GM18511 (cell line): Measurements from ENCODE around the gene EXT2.

Source experiments
- ATAC-seq: cut with Tn5 transposase; IDR thresholded peaks from one replicate; pipeline ENCODE4 v1.9.1; 2021; ENCODE audit warnings: mild to moderate bottlenecking, moderate library complexity; ENCODE audit not compliant: unreplicated experiment

EXT2 gene

DNA sequence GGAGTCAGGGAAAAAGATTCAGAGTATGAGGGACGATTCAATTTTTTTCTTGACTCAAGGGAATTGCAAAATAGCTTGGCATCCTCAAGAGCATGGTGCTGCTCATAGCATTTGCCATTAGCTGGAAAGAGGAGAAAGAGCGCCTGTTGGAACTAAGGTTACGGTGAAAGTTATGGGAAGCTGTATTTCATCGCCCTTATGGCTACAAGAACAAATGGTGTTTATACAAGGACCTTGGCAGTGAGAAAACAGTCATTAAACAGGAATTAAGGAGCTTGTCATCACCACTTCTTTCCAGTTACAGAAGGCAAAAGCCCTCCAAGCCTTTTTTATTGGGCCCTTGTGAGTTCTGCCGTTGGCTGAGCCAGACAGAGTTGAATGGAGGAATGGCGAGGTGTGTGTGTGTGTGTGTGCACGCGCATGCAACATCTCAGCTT is 140.3 kb downstream of the EXT2 start:
- ATAC-seq: no peak

DNA sequence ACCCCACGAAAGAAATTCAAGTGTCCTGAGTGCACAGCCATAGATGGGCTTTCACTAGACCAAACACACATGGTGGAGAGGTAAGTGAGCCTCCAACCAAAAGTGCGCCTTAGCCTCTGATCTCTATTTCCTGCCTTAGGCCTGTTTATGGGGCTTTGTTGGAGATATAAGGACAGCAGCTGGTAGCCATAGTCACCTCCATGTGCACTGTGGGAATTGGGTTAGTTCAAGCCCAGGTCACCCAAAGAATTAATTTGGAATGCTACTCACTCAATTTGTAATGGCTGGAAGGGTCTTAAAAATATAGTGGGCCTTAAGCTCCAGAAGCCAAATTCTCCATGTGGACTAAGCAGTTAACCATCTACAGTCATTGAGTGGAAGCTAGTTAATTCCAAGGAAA is 140.8 kb downstream of the EXT2 start:
- ATAC-seq: no peak

DNA sequence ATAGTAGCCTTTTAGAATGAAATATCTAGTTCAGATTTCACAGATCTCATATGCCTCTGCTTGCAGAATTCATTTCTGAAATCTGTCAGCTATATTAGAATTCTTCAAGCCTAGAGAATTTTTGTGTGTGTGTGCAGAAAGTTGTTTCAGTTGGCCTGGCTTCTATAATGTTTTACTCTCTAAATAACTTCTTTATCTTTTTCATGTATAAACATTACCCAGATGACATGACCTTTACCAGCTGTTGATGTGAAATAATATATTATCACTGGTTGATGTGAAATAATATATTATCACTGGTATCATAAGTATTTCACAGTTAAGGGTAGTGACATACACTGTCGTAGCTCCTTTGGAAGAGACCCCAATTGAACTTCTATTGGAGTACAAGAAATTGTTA is 141.7 kb downstream of the EXT2 start:
- ATAC-seq: no peak

DNA sequence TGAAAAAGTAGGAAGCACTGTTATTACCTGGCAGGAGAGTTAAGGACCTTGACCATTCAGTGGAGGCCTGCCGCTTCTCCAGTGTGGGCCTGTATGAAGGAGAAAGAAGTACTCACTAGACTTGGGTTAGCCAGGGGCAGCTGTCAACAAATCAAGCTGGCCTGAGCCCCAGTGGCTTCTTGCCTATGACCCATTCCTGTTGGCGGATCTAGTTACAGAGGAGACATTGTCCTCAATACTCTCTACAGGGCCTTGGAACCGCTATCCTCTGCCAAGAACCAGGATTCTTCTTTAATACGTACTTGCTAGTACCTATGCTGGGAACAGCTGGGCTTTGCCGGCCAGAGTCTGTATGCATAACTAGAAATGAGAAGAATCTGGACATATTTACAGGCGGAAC is 146.4 kb downstream of the EXT2 start:
- ATAC-seq: no peak

DNA sequence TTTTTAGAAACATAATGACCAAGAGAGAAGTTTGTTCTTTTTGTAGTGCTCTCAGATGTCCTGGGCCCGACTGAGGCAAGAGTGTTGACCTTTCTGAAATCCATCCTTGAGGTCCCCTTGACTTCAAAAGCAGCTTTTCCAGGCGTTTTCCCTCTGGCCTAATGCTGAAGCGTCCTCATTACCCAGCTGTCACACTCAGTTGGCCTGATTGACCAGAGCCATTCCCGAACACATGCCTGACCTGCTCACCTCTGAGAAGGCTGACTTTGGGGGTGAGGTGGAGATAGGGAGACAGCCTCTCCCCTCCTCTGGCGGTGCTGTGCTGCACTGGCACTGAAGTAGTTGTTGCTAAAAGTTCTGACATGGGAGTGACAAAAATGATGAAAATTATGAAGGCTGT is 147.6 kb downstream of the EXT2 start:
- no peak for ATAC-seq

DNA sequence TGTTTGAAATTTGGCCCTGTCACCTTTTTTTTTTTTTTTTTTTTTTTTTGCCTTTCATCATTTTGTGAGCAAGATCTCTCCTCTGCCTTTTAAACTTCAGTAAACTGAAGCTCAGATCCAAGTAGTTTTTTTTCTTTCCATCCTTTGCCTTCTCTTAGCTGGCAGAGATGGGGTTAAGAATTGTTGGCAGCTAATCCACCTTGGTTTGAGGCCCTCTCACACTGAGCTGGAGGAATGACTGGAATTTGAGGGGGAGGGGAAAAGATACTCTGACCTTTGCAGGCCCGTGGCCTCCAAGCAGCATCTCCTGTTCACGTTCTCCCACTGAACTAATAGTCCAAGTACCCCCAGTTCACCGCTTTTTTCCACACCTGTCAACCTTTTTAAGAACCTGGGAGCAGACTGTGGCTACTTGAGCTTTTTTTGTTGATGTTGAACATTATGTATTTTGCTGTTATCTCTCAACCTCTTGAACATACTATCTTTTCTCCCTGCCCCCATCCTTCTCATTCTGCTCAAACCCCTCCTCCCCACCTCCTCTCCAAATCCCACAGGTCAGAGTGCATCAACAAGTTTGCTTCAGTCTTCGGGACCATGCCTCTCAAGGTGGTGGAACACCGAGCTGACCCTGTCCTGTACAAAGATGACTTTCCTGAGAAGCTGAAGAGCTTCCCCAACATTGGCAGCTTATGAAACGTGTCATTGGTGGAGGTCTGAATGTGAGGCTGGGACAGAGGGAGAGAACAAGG is 148.3 kb downstream of the EXT2 start:
- no peak for ATAC-seq

DNA sequence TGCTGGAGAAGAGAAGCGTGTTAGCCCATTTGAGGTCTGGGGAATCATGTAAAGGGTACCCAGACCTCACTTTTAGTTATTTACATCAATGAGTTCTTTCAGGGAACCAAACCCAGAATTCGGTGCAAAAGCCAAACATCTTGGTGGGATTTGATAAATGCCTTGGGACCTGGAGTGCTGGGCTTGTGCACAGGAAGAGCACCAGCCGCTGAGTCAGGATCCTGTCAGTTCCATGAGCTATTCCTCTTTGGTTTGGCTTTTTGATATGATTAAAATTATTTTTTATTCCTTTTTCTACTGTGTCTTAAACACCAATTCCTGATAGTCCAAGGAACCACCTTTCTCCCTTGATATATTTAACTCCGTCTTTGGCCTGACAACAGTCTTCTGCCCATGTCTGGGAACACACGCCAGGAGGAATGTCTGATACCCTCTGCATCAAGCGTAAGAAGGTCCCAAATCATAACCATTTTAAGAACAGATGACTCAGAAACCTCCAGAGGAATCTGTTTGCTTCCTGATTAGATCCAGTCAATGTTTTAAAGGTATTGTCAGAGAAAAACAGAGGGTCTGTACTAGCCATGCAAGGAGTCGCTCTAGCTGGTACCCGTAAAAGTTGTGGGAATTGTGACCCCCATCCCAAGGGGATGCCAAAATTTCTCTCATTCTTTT is 149.3 kb downstream of the EXT2 start:
- ATAC-seq: no peak

DNA sequence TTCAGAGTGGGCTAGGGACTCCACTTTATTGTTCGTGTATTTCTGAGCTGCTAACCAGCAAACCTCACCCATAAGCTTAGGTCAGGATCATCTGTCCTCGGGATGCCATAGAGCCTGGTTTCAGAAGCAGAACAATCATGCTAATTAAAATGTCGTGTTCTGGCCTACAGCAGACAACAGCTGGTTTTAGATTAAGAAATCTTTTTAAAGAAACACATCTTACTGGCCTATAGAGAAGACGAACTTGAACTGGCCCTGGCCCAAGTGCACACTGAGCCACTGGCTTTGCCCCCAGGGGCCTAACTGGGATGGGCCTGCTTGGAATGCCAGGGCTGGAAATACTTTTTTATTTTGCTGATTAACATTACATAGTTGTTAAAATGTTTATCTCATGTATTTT is 151.2 kb downstream of the EXT2 start:
- no peak for ATAC-seq

GRCh38 chr11:44247508-44247907 is 152.0 kb downstream of the EXT2 start:
- no peak for ATAC-seq

DNA sequence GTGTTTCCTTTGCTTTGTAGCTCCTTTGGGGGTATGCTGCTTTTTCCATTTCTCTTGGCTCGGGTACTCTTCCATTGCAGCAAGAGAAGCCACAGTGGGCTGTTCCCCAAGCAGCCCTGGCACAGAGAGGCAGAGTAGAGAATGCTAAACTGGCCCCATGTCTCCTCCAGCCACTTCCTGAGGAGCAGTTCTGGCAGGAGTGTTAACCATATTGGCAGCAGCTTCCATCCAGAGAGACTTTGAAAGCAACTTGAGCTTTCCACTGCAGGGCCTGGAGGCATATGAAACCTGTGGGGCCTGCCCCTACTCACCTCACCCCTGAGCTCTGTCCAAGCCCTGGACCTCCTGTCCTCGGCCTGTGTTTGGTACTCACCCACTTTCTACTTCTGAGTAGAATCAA is 152.6 kb downstream of the EXT2 start:
- ATAC-seq: no peak

DNA sequence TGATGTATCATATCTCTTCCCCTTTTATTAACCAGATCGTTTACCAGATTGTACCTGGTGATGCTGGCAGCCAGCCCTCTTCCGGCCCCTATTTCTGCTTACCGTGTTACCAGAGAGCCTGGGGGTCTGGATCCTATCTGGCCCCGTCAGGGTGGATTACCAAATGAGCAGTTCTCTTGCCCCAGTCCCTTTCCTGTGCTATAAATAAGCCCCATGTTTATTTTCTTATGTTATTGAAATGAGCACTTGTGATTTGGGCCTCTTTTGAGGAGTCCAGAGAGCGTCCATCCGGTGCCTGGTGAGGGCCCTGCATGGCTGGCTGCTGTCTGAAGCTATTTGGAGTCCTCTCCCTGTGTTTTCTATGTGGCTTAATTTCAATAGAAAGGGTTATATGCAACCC is 154.9 kb downstream of the EXT2 start:
- ATAC-seq: no peak

DNA sequence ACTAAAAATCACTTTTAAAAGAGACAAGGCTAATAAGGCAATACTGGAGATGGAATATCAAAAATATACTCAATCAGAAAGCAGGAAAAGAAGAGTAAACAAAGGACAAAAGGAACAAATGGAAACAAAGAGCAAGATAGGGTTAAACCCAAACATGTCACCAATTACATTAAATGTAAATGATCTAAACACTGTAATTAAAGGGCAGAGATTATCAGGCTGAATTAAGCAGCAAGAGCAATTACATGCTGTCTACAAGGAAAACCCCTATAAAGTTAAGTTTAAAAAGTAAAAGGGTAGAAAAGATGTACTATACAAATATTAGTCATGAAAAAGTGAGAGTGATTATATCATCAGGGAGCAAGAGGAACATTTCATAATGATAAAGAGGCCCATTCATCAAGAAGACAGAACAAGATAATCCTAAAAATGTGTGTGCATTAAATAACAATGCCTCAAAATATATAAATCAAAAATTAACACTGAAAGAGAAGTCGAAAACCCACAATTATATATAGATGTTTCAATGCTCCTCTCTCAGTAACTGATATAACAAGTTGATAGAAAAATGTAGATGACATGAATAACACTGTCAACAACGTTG is 157.6 kb downstream of the EXT2 start:
- no peak for ATAC-seq

DNA sequence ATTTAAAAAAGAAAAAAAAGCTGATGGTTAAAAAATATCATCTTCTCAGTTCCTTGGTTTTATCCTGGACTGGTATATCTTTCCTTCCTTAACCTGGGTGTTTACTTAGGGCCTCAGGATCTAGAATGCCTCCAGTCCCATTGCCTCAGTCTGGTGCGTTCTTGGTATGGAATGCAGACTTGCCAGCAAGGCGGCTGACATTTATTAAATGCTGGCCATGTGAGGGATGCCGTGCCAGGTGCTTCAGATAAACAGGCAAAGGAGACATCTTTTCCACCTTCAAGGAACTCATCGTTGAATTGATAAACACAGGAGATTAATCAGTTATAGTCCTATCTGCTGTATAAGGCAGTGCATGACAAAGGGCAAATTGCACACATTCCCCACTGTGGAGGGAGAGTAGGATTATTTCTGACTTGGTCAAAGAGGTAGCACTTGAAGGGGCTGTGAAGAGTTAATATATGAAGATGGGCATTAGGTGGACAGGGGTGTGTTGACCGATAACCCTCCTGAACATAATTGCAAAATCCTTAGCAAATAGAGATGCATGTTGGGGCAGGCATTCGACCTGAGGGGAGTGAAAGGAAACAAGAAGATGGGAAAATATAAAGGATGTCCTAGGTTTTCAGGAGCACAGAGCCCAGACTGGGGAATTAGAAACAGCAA is 160.1 kb downstream of the EXT2 start:
- no peak for ATAC-seq

GRCh38 chr11:44256673-44257291 is 161.3 kb downstream of the EXT2 start:
- ATAC-seq: no peak

- no peak for ATAC-seq
Observed at GRCh38 chr11:44257338-44258189, 162.1 kb downstream of the EXT2 start.

DNA sequence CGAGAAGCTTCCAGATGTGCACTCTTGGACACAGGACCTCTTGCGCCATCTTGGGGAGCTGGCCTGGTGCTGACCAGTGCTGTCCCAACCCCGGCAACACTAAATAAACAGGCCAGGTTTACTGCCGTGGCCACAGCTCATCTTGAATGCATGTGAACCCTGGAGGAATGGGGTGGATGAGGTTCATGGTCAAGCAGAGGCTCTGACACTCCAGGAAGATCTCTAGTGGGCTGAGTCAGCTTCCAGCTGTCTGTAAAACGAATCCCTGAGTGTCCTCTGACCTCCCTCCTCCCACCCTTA is 162.7 kb downstream of the EXT2 start:
- no peak for ATAC-seq

GRCh38 chr11:44258839-44259420 is 163.5 kb downstream of the EXT2 start:
- no peak for ATAC-seq

- ATAC-seq: no peak
Observed at GRCh38 chr11:44260081-44260480, 164.6 kb downstream of the EXT2 start.

- no peak for ATAC-seq
Observed at GRCh38 chr11:44261800-44262591, 166.5 kb downstream of the EXT2 start.
